SK-N-SH (cell line): ENCODE results near the gene PRMT3.

Experiments
- EZH2phosphoT487 ChIP-seq: fragments of 200-600 bp; sonication (generic); IDR thresholded peaks from 2 replicates; pipeline ENCODE4 v1.6.1; 2017; ENCODE audit warnings: low read depth, mixed run types, mild to moderate bottlenecking, antibody characterized with exemption, moderate library complexity, borderline replicate concordance
- YY1 ChIP-seq: IDR thresholded peaks from 2 replicates; pipeline ENCODE4 v1.4.0; 2012; ENCODE audit warnings: low read depth, mild to moderate bottlenecking
- TF ChIP-seq, protein P1 (sequence below): IDR thresholded peaks from 2 replicates; pipeline ENCODE4; 2012
- TF ChIP-seq, protein P2 (sequence below): fragments of 200-600 bp; sonication (generic); IDR thresholded peaks from 2 replicates; pipeline ENCODE4 v1.6.1; 2017; ENCODE audit warnings: antibody characterized with exemption, mild to moderate bottlenecking, moderate library complexity

DNA sequence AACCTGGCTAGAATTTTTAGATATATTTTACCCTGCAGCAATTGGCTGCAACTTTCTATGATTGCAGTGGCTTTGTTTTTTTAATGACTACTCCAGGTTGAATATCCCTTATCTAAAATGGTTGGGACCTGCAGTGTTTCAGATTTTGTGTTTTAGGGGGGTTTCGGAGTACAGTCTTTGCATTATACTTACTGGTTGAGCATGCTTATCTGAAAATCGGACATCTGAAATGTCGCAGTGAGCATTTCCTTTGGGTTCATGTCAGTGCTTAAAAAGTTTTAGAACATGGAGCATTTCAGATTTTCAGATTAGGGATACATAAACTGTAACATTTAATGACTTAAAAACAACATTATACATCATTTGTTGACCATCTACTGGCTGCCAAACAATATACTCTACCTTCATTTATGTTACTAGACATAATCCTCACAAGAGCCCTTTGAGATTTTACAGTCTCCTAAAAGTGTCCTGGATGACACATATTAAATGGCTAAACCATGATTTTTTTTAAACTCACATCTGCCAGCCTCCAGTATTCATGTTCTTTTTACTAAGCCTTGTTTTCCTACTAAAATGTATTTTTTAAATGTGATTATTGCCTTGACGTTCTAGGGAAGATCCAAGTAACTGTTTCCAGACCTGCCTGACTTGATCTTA, 66.3 kb downstream of the PRMT3 start:
- no peak for TF ChIP-seq EZH2phosphoT487
- TF ChIP-seq, protein P1, sequence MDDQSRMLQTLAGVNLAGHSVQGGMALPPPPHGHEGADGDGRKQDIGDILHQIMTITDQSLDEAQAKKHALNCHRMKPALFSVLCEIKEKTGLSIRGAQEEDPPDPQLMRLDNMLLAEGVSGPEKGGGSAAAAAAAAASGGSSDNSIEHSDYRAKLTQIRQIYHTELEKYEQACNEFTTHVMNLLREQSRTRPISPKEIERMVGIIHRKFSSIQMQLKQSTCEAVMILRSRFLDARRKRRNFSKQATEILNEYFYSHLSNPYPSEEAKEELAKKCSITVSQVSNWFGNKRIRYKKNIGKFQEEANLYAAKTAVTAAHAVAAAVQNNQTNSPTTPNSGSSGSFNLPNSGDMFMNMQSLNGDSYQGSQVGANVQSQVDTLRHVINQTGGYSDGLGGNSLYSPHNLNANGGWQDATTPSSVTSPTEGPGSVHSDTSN: no peak
- TF ChIP-seq, protein P2, sequence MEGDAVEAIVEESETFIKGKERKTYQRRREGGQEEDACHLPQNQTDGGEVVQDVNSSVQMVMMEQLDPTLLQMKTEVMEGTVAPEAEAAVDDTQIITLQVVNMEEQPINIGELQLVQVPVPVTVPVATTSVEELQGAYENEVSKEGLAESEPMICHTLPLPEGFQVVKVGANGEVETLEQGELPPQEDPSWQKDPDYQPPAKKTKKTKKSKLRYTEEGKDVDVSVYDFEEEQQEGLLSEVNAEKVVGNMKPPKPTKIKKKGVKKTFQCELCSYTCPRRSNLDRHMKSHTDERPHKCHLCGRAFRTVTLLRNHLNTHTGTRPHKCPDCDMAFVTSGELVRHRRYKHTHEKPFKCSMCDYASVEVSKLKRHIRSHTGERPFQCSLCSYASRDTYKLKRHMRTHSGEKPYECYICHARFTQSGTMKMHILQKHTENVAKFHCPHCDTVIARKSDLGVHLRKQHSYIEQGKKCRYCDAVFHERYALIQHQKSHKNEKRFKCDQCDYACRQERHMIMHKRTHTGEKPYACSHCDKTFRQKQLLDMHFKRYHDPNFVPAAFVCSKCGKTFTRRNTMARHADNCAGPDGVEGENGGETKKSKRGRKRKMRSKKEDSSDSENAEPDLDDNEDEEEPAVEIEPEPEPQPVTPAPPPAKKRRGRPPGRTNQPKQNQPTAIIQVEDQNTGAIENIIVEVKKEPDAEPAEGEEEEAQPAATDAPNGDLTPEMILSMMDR: no peak
- no peak for TF ChIP-seq YY1
